ENCODE results near the gene S100A11. TPM values are rescaled to one million over a fixed set of nuclear protein-coding genes. Genes with fewer than 3 reads are reported as not detected.

Gene S100A11
- total and polyA plus RNA-seq, 9 of the 15 experiments (the other 6 are each of a cell fraction or from before 2014, with no cell fraction given) = 131 to 808 (median 235) TPM

GRCh38 chr1:152047730-152048415, 11.1 kb upstream of the S100A11 start (continued):
- TF ChIP-seq MYNN (IDR thresholded peaks at IDR 0.05) (peak; percentile 17; the same call in 1 of the 2 replicates), MYNN (CRISPR knock-in tag; IDR thresholded peaks at IDR 0.05) (no peak), YBX1 (IDR thresholded peaks at IDR 0.05) (no peak), REST (IDR thresholded peaks at IDR 0.05; ENCODE audit: borderline replicate concordance) (peak; percentile 55; the same call in 1 of the 2 replicates), REST (CRISPR knock-in tag; IDR thresholded peaks at IDR 0.05; ENCODE audit: low read depth) (no peak), GATAD2A (IDR thresholded peaks at IDR 0.05) (no peak), DDX20 (tag; IDR thresholded peaks at IDR 0.05; ENCODE audit: low read depth) (no peak), RBM17 (IDR thresholded peaks at IDR 0.05; ENCODE audit: borderline replicate concordance, low read depth, low read length) (no peak), KLF16 (IDR thresholded peaks at IDR 0.05) (peak; percentile 79), ARNT (IDR thresholded peaks at IDR 0.05) (peak; percentile 43 to 67; a peak in 3 of 4 replicates), ZNF592 (IDR thresholded peaks at IDR 0.05) (peak; percentile 64; the same call in 1 of the 2 replicates), ZNF224 (CRISPR knock-in tag; IDR thresholded peaks at IDR 0.05) (no peak), ZNF3 (CRISPR knock-in tag; IDR thresholded peaks at IDR 0.05) (no peak), ESRRA (IDR thresholded peaks at IDR 0.05; ENCODE audit: borderline replicate concordance, low read depth) (peak; percentile 34; the same call in 1 of the 2 replicates), CCAR2 (IDR thresholded peaks at IDR 0.05; ENCODE audit: low read depth, low read length) (no peak), NRF1 (conservative IDR thresholded peaks at IDR 0.05 in 1 of 2, IDR thresholded peaks at IDR 0.05 in 1 of 2) (peak; percentile 79 to 83), KDM5B (IDR thresholded peaks at IDR 0.05; ENCODE audit: insufficient replicate concordance, low read depth, low read length) (peak; percentile 76), ZKSCAN1 (IDR thresholded peaks at IDR 0.05; ENCODE audit: low read depth, low read length) (peak; percentile 64)
